Measurements from ENCODE around the gene FGD5. TPM values are rescaled to one million over a fixed set of nuclear protein-coding genes. Genes with fewer than 3 reads are reported as not detected.

FGD5 gene
- total and polyA plus RNA-seq, 8 donors: 25.4 to 49.4 (median 41.7) TPM

DNA sequence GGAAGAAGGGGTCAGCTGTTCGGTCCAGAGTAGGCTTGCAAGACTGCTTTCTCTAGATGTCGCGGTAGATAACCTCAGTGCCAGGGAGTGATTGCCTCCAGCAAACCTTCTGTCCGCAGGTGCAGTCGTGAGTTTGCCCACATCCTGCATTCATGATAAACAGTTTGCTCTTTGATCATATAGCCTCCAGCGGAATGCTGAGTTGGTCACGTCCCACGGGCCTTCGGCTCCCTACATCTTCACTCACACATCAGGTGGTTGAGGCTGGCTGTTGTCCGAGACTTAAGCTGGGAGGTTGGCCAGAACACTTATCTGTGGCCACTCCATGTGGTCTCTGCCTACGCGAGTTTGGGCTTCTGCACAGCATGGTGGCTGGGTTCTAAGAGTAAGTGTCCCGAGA, 66.5 kb downstream of the FGD5 start:
- TF ChIP-seq CTCF (IDR thresholded peaks at IDR 0.05): no peak

GRCh38 chr3:14886101-14886500, 67.3 kb downstream of the FGD5 start:
- Histone ChIP-seq H3K36me3 (peaks cover 0 to 12% of the 10 kb centered on the region in 2 donors), H3K4me3 (no peak overlapping the region), H3K4me1 (peaks cover 0 to 5% of the 10 kb centered on the region in 2 donors), H3K27me3 (no peaks in the 10 kb centered on the region), H3K27ac (no peak overlapping the region), H3K9me3 (no peaks in the 10 kb centered on the region)
- no peak for TF ChIP-seq CTCF (IDR thresholded peaks at IDR 0.05)
- DNase-seq (no peak), ATAC-seq (no peak)
- intact Hi-C loops (cut with DNase I): no loop called here

More for the DNA sequence above, 66.5 kb downstream of the FGD5 start:
- intact Hi-C loops (cut with DNase I): no loop called here
- H3K4me3 ChIP-seq: no peak overlapping the region
- ATAC-seq (no peak), DNase-seq (no peak)
- H3K4me1 ChIP-seq: no peaks in the 10 kb centered on the region
- no peak overlapping the region for H3K27ac ChIP-seq
- no peaks in the 10 kb centered on the region for H3K9me3 ChIP-seq
- H3K27me3 ChIP-seq: no peaks in the 10 kb centered on the region
- H3K36me3 ChIP-seq: peaks cover 0 to 12% of the 10 kb centered on the region in 2 donors

- ATAC-seq (no peak), DNase-seq (no peak)
- no peaks in the 10 kb centered on the region for H3K27me3 ChIP-seq
Measured at GRCh38 chr3:14889205-14889604, 70.4 kb downstream of the FGD5 start.

DNA sequence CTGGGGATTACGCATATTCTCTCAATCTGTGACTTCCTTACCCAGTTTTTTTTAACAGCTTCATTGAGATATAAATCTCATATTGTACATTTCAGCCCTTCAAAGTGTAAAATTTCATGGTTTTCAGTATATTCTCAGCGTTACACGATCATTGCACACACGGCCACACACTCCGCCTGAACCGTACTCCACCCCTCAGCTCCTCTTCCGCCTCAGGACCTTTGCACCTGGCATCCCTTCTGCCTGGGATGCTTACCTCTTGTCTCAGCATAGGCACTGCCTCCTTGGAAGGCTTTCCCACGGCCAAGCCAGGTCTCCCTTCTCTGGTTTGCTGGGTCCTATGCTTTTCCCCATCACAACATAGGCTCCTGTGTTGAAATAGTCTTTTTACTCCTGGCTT, 71.2 kb downstream of the FGD5 start:
- Histone ChIP-seq H3K27me3 (no peaks in the 10 kb centered on the region), H3K9me3 (no peaks in the 10 kb centered on the region), H3K27ac (no peak overlapping the region), H3K4me3 (no peak overlapping the region), H3K4me1 (peaks cover 0 to 6% of the 10 kb centered on the region in 2 donors), H3K36me3 (no peaks in the 10 kb centered on the region)
- intact Hi-C loops (cut with DNase I): no loop called here
- ATAC-seq (no peak), DNase-seq (no peak)
- TF ChIP-seq CTCF (IDR thresholded peaks at IDR 0.05): no peak

More at GRCh38 chr3:14889205-14889604, 70.4 kb downstream of the FGD5 start:
- no peak for TF ChIP-seq CTCF (IDR thresholded peaks at IDR 0.05)
- Histone ChIP-seq H3K36me3 (no peaks in the 10 kb centered on the region), H3K4me1 (peaks cover 0 to 6% of the 10 kb centered on the region in 2 donors), H3K27ac (no peak overlapping the region), H3K9me3 (no peaks in the 10 kb centered on the region), H3K4me3 (no peak overlapping the region)
- intact Hi-C loops (cut with DNase I): no loop called here

- H3K4me3 ChIP-seq: no peak overlapping the region
- no peaks in the 10 kb centered on the region for H3K9me3 ChIP-seq
- ATAC-seq (no peak), DNase-seq (no peak)
- intact Hi-C loops (cut with DNase I): no loop called here
- TF ChIP-seq CTCF (IDR thresholded peaks at IDR 0.05): no peak
- H3K27ac ChIP-seq: no peak overlapping the region
- H3K27me3 ChIP-seq: no peaks in the 10 kb centered on the region
- no peaks in the 10 kb centered on the region for H3K36me3 ChIP-seq
- H3K4me1 ChIP-seq: peaks cover 0 to 6% of the 10 kb centered on the region in 2 donors
Measured at GRCh38 chr3:14890476-14890875, 71.7 kb downstream of the FGD5 start.
